GM19397 (cell line): ENCODE results near the gene SNX32.
A peak's percentile ranks its signal among the peaks of the same experiment; 100 is the strongest.

Experiments
- ATAC-seq: cut with Tn5 transposase; IDR thresholded peaks from one replicate; pipeline ENCODE4 v1.9.1; 2021; ENCODE audit warnings: mild to moderate bottlenecking, moderate library complexity; ENCODE audit not compliant: unreplicated experiment

SNX32 gene

GRCh38 chr11:65865550-65866172 is 31.9 kb downstream of the SNX32 start:
- no peak for ATAC-seq

- ATAC-seq: no peak
Measured at GRCh38 chr11:65866509-65867283, 32.9 kb downstream of the SNX32 start.

- ATAC-seq: no peak
Measured at GRCh38 chr11:65867284-65868071, 33.7 kb downstream of the SNX32 start.

- ATAC-seq: no peak
Measured at GRCh38 chr11:65868076-65868667, 34.4 kb downstream of the SNX32 start.

GRCh38 chr11:65868907-65869306 is 35.1 kb downstream of the SNX32 start:
- ATAC-seq: no peak

- no peak for ATAC-seq
Measured at GRCh38 chr11:65869643-65870306, 36.0 kb downstream of the SNX32 start.

- no peak for ATAC-seq
Measured at GRCh38 chr11:65870307-65870658, 36.5 kb downstream of the SNX32 start.

GRCh38 chr11:65870706-65871681 is 37.2 kb downstream of the SNX32 start:
- ATAC-seq: no peak

- no peak for ATAC-seq
Measured at GRCh38 chr11:65871811-65872548, 38.2 kb downstream of the SNX32 start.

GRCh38 chr11:65872586-65873317 is 39.0 kb downstream of the SNX32 start, which contains the start of gene EFEMP2:
TSS of gene EFEMP2 (minus strand) at chr11:65872800. CDS start at chr11:65872354, 446 bp downstream.
- ATAC-seq: no peak

- ATAC-seq: peak; percentile 85
Measured at GRCh38 chr11:65873318-65874156, 39.8 kb downstream of the SNX32 start.

- no peak for ATAC-seq
Measured at GRCh38 chr11:65879617-65880016, 45.9 kb downstream of the SNX32 start, which contains the start of gene CTSW. TSS of gene CTSW (plus strand) at chr11:65879837. CDS start at chr11:65879855, 18 bp downstream.

- ATAC-seq: no peak
Measured at GRCh38 chr11:65880027-65880426, 46.3 kb downstream of the SNX32 start.

- ATAC-seq: no peak
Measured at GRCh38 chr11:65880844-65881421, 47.2 kb downstream of the SNX32 start.

- no peak for ATAC-seq
Measured at GRCh38 chr11:65882120-65883057, 48.6 kb downstream of the SNX32 start.
